ENCODE data around the gene ALAD.

GRCh38 chr9:113417370-113417769 lies 16.3 kb upstream of the ALAD start:
- TF ChIP-seq, protein P1, sequence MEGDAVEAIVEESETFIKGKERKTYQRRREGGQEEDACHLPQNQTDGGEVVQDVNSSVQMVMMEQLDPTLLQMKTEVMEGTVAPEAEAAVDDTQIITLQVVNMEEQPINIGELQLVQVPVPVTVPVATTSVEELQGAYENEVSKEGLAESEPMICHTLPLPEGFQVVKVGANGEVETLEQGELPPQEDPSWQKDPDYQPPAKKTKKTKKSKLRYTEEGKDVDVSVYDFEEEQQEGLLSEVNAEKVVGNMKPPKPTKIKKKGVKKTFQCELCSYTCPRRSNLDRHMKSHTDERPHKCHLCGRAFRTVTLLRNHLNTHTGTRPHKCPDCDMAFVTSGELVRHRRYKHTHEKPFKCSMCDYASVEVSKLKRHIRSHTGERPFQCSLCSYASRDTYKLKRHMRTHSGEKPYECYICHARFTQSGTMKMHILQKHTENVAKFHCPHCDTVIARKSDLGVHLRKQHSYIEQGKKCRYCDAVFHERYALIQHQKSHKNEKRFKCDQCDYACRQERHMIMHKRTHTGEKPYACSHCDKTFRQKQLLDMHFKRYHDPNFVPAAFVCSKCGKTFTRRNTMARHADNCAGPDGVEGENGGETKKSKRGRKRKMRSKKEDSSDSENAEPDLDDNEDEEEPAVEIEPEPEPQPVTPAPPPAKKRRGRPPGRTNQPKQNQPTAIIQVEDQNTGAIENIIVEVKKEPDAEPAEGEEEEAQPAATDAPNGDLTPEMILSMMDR (IDR thresholded peaks at IDR 0.05 in 4 of 5, conservative IDR thresholded peaks at IDR 0.05 in 1 of 5): no peak
- no peak for TF ChIP-seq POLR2A (IDR thresholded peaks at IDR 0.05)

All from gastrocnemius medialis (tissue), 4 donors.